Activated CD8-positive, alpha-beta memory T cell treated with anti-CD3 and anti-CD28 coated beads, Interleukin-2, amount 50 U/mL, for 24 hours (primary cell): ENCODE measurements around the gene SYNPO.

Experiments used
- DNase-seq: peaks from one replicate; pipeline ENCODE4 v3.0.0-alpha.2; 2020; ENCODE audit errors: extremely low read depth

SYNPO gene

DNA sequence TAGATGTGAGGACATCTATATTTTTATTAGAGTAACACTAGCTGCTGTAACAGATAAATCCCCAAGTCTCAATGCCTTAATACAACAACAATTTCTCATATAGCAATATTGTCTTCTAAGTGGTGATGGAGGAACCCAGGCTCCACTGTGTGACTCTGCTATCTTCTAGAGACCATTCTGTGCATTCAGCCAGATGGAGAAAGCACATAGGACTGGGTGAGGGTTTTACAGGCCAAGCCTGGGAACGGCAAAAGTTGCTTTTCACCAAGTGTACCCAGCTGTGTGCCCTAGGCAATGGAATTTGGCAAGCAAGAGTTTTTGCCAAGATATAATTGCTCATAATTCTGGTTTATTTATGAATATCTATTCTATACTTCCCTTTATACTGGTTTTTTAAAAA is 48.7 kb downstream of the SYNPO start:
- no peak for DNase-seq

DNA sequence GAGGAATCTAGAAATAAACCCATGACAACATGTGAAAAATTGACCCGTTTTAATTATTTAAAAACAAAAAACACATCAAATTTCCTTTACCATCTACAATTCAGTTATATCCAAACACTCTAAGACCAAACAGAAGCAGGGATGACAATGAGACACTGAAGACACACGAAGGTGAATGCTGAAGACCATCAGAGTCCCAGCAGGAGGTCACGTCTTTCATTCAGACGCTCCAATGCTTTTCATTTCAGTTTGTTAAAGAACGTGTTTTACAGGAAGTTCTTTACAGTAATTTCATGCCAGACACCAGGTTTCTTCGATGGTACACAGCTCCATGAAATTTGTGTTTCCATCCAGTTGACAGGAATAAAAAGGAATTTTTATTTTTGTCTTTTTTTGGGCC is 50.3 kb downstream of the SYNPO start:
- DNase-seq = no peak

DNA sequence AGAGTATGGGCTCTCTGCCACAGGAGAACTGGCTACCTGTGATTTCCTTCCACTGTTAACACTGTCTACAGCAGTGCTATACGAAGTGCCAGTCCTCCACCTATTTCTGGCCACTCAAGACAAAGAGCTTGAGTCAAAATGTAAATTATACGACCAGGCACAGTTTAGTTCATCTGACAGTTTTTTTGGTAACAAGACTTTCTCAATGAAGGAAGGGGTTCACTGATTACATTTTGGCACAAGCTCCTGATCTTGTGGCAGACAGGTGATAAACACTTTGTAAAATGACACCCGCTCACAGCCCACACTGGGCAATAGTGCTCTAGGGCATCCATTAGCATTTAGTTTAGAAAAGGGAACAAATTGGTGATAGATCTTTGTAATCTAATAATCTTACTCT is 51.8 kb downstream of the SYNPO start:
- DNase-seq = no peak

DNA sequence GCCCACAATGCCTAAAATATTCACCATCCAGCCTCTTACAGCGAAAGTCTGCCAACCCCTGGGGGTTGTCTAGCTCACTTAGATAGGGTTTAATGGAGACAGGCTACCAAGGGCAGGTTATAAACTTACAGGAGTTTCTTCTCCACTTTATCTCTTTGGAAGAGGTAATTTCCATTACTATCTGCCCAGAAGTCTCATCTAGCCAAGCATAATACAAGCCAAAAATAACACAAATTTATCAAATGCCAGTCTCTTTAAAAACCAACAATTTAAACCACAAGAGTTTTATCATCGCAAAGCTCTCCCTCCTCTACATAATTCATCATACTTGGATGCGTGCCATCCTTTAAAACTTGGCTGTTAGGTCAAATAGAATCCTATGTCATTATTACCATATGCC is 54.2 kb downstream of the SYNPO start:
- DNase-seq = no peak

DNA sequence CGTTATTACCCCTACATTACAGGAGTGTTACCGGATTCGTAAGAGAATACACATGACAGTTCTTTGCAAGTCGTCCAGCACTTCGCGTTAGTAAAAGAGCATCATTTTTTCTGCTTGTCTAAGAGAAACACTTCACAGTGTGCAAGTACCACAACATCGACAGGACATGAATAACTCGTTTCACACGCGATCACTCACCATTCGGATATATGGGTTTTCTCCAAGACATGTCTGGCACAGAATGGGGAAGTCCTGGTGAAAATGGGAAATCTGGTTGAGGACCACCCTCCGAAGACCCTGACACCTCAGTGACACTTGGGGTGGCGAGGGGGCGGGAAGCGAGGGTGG is 59.8 kb downstream of the SYNPO start:
- DNase-seq = no peak

DNA sequence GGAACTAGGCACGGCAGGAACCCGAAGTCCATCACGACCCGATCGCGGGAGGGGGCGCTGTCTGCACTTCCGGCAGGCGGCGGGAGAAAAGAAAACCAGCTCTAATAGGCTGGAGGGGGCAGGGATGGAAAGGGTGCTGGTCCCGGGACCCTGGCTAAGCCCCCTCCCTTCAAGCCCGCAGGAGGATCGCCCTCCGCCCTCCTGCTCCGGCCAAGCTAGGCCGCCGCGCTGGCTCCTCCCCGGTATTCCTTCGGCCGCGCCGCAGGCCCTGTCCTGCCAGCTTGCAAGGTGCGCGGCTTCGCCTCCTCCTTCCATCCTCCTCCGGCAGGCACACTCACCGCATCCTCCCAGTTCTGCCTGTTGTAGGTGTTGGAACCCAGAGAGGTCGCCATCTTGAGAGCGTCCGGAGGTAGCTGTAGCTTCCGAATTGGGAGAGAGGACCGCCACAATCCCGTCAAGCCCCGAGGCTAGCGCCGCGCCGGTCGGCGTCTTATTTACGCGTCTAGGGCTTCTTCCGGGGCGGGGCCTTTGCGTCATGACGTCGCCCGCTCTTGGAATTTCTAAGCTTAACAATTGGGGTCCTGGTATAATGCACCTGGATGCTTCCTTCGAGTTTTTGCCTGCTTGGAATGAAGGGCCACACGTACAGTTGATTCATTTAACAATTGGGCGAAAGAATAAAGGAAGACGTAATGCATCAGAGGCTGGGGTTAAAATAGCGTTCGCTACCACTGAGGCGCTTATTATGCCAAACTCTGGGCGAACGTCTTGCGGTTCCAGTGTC is 60.3 kb downstream of the SYNPO start, which contains the start of gene RBM22:
Gene RBM22, minus strand, starts transcription at position 469 of the 784 bp plus-strand sequence. Its CDS starts 77 bp downstream, at position 392.
- DNase-seq = peak; percentile 86

DNA sequence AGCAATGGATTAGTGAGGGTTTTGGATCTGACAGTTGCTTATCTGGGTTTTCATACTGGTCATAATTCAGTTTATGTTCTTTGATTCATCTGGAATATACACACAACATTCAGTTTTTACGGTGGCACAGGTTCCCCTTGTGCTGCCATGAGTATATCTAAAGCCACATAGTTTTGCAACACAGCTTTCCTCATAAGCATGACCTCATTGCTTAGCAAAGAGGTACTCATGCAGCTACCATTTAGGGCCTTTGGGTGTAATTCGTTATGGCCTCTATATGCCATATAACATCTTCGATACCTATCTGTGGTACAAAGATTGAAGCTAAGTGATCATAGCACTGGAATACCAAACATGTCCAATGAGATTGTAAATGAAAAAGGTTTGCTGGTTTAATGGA is 63.3 kb downstream of the SYNPO start:
- no peak for DNase-seq

DNA sequence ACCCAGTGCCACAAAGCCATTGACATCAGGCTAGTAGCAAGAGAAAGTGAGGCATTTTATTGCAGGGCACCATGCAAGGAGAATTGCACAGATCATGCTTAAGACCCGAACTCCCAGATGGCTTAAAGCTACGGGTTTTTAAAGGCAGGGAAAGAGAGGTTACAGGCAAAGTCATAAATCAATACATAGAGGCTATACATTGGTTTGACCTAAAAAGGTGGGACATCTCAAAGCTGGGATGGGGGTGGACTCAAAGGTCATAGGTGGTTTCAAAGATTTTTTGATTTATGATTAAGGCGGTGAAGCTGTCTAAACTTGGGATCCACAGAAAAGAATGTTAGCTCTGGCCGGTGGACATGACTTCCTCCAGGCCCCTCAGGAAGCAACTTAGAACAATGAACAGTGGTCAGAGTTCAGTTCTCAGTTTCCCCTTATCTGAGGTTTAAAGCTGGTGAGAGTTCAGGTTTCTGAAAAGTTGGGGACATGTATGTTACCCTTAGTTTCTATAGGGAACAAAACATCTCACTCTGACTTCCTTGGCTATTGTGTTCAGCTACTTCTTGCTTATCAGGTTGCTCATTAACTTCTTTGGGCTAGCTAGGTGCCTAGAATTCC is 66.4 kb downstream of the SYNPO start:
- no peak for DNase-seq
